B cell (primary cell): ENCODE data around the gene SLC26A1. TPM values are rescaled to one million over a fixed set of nuclear protein-coding genes. Genes with fewer than 3 reads are reported as not detected.

ENCODE experiments used
- ATAC-seq: fragments of 200-7000 bp; cut with Tn5 transposase; one replicate; pipeline ENCODE4 v1.10.0; 2021; ENCODE audit warnings: low read depth, mild to moderate bottlenecking, moderate number of reproducible peaks, moderate library complexity
- CTCF ChIA-PET: fragments of 350-600 bp; sonication (Branson Sonifier 250); formaldehyde crosslinking; loops from one replicate; lab custom pipeline; 2021; ENCODE audit warnings: antibody characterized with exemption, inconsistent platforms; lab: Charles Lee
- POLR2A ChIA-PET: fragments of 350-600 bp; sonication (Branson Sonifier 250); formaldehyde crosslinking; loops from one replicate; lab custom pipeline; 2021; ENCODE audit warnings: antibody characterized with exemption; lab: Charles Lee
- DNase-seq: peaks from one replicate; pipeline ENCODE4 v3.0.0; 2013
- H2AFZ ChIP-seq: 2 replicates; pipeline ENCODE4 v1.6.1; 2012; ENCODE audit warnings: mild to moderate bottlenecking, low read depth, low read length; ENCODE audit not compliant: insufficient read depth, poor library complexity, severe bottlenecking
- H3K27ac ChIP-seq, 2 donors: 1 replicate in 1 of 2; 2 replicates in 1 of 2; pipeline ENCODE4 v1.5.1; 2012 to 2013; ENCODE audit warnings: low read length in 2 of 2, mild to moderate bottlenecking in 2 of 2, moderate library complexity in 1 of 2
- H3K27me3 ChIP-seq, 4 experiments: fragments of 200-600 bp in 1 of 4; sonication (generic) in 1 of 4; replicated peaks in 1 of 4; 1 replicate in 2 of 4; 2 replicates in 2 of 4; pipeline versions ENCODE4 v1.6.1 to v1.7.0; 2013 to 2016; ENCODE audit warnings: low read length in 3 of 4, mild to moderate bottlenecking in 2 of 4, mixed read lengths in 1 of 4, moderate library complexity in 1 of 4; ENCODE audit not compliant: insufficient read depth in 4 of 4, control insufficient read depth in 3 of 4; ENCODE audit errors: control extremely low read depth in 1 of 4
- H3K36me3 ChIP-seq, 2 experiments: replicated peaks in 1 of 2; 1 replicate in 1 of 2; 2 replicates in 1 of 2; pipeline versions ENCODE4 v1.6.1 to v1.7.1; 2013; ENCODE audit warnings: low read length in 1 of 2; ENCODE audit not compliant: insufficient read depth in 2 of 2, control insufficient read depth in 1 of 2; ENCODE audit errors: control extremely low read depth in 1 of 2, extremely low read depth in 1 of 2
- H3K4me1 ChIP-seq, 2 donors: fragments of 200-600 bp in 1 of 2; sonication (generic) in 1 of 2; 1 replicate in 1 of 2; 2 replicates in 1 of 2; pipeline versions ENCODE4 v1.5.1 to v1.6.1; 2013 to 2017; ENCODE audit warnings: low read length in 2 of 2; ENCODE audit not compliant: control insufficient read depth in 2 of 2, insufficient read depth in 2 of 2
- H3K4me2 ChIP-seq: replicated peaks from 2 replicates; pipeline ENCODE3; 2012; ENCODE audit warnings: mild to moderate bottlenecking, low read depth, low read length; ENCODE audit not compliant: poor library complexity, severe bottlenecking
- H3K4me3 ChIP-seq, 5 experiments: fragments of 200-600 bp in 1 of 5; sonication (generic) in 1 of 5; 1 replicate in 3 of 5; 2 replicates in 2 of 5; pipeline versions ENCODE4 v1.5.1 to v1.7.0; 2011 to 2016; ENCODE audit warnings: low read length in 4 of 5, mild to moderate bottlenecking in 4 of 5, low read depth in 2 of 5, control low read depth in 1 of 5, moderate library complexity in 1 of 5; ENCODE audit not compliant: insufficient read depth in 1 of 5; ENCODE audit errors: control extremely low read depth in 1 of 5, extremely low read depth in 1 of 5
- H3K79me2 ChIP-seq: fragments of 200-600 bp; sonication (generic); one replicate; pipeline ENCODE4 v1.6.0; 2016; ENCODE audit warnings: low read length; ENCODE audit not compliant: control insufficient read depth, insufficient read depth
- H3K9ac ChIP-seq: fragments of 200-600 bp; sonication (generic); 2 replicates; pipeline ENCODE4 v1.6.1; 2017; ENCODE audit warnings: mild to moderate bottlenecking, low read length, moderate library complexity
- H3K9me3 ChIP-seq, 3 donors: one replicate each; pipeline versions ENCODE4 v1.6.1 to v1.7.1; 2013; ENCODE audit warnings: low read length in 2 of 3; ENCODE audit not compliant: control insufficient read depth in 2 of 3, insufficient read depth in 1 of 3; ENCODE audit errors: control extremely low read depth in 1 of 3
- H4K20me1 ChIP-seq: 2 replicates; pipeline ENCODE4 v1.6.0; 2012; ENCODE audit warnings: mild to moderate bottlenecking, low read length; ENCODE audit not compliant: insufficient read depth, control insufficient read depth, poor library complexity, severe bottlenecking
- H3K27ac Mint-ChIP-seq: one replicate; pipeline ENCODE4 v1.8.0; 2021; ENCODE audit warnings: mixed read lengths
- H3K27me3 Mint-ChIP-seq: one replicate; pipeline ENCODE4 v1.8.0; 2021; ENCODE audit warnings: mixed read lengths
- H3K4me1 Mint-ChIP-seq: one replicate; pipeline ENCODE4 v1.8.0; 2021; ENCODE audit warnings: mixed read lengths
- H3K4me3 Mint-ChIP-seq: one replicate; pipeline ENCODE4 v1.8.0; 2021; ENCODE audit warnings: mixed read lengths
- H3K9me3 Mint-ChIP-seq: one replicate; pipeline ENCODE4 v1.8.0; 2022; ENCODE audit warnings: mixed read lengths; ENCODE audit not compliant: insufficient read depth
- CTCF ChIP-seq: fragments of 200-600 bp; IDR thresholded peaks from one replicate; pipeline ENCODE4 v1.8.0; 2022; ENCODE audit warnings: antibody characterized with exemption, mild to moderate bottlenecking
- EZH2 ChIP-seq: IDR thresholded peaks from 2 replicates; pipeline ENCODE4 v1.6.1; 2012; ENCODE audit warnings: borderline replicate concordance, low read depth, mild to moderate bottlenecking, moderate library complexity, low read length; ENCODE audit not compliant: insufficient read depth, poor library complexity, severe bottlenecking
- WGBS: methylation state at CpG from one replicate; pipeline ENCODE4 v1.1.5; 2013; ENCODE audit warnings: missing lambda C conversion rate; ENCODE audit not compliant: insufficient coverage; 5-methylcytosine and 5-hydroxymethylcytosine counted together
- intact Hi-C: fragments of 100-400 bp; cut with micrococcal nuclease; formaldehyde crosslinking; loops from one replicate; pipeline ENCODE4 v1.10.0; 2022
- polyA plus RNA-seq: library from polyadenylated mRNA; depleted of rRNA; stranded (reverse); fragments of >200 nt; gene quantifications from 2 replicates; pipeline ENCODE4 v1.2.3, GENCODE V29; 2012
- total RNA-seq, 2 donors: library from RNA; stranded (reverse); fragments of 120-200 nt in 1 of 2; gene quantifications; 1 replicate in 1 of 2; 2 replicates in 1 of 2; pipeline versions ENCODE4 v1.2.3 to v1.2.4, GENCODE V29; 2013 to 2022

Gene SLC26A1
- total and polyA plus RNA-seq, 2 donors (not counting 1 experiment from before 2014, with no cell fraction given) = 0.03 to 1.1 TPM

DNA sequence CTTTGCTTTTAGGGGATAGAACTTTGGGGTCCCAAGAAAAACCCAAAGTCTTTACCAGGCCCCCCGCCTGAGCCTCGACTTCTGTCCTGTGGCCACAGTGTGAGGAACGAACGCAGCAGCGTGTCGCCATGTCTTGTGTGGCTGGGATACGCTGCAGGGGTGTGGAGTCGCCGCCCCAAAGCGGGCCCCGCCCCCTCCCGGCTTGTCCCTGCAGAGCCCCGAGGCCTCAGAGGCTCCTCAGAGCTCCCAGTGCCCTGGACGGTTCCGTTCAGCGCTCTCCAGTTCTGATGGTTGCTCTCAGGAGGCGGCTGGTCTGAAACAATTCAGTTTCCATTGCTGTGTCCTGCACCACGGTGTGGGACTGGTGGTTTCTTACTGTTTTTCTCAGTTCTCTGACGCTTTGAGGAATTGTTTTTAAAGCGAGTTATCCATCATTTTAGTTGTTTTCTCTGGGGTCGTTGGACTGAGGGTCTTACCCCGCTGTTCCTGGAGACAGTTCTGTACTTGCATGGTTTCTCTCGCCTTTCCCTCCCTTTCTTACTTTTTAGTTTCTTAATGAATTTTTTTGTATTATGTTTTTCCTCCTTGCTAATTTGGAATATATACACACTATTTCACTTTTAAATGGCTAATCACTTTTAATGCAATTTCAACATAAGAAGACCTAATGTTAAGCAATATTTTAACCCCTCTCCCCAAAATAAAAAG lies 7.9 kb downstream of the SLC26A1 start:
- H3K4me1 ChIP-seq = peaks cover 25 to 26% of the 10 kb centered on the region in 2 donors
- POLR2A ChIA-PET = interaction anchor here (0.5 kb wide), 1 partner anchor 65 kb away, joined by 5 read pairs; no protein-coding TSS in a partner anchor
- H3K27ac ChIP-seq = no peak overlapping the region
- no peak for TF ChIP-seq CTCF
- TF ChIP-seq EZH2 = no peak
- H3K4me2 ChIP-seq = peak overlapping the region; percentile 72
- H3K9ac ChIP-seq = peak overlapping the region; percentile 44
- H4K20me1 ChIP-seq = peaks cover 14% of the 10 kb centered on the region
- DNase-seq (peak; percentile 58), ATAC-seq (peak; percentile 37)
- peaks cover 23% of the 10 kb centered on the region for H3K4me1 Mint-ChIP-seq
- peak overlapping the region; percentile 91 for H3K4me3 Mint-ChIP-seq
- H2AFZ ChIP-seq = peak overlapping the region; percentile 72
- H3K27me3 Mint-ChIP-seq = no peaks in the 10 kb centered on the region
- H3K9me3 Mint-ChIP-seq = no peaks in the 10 kb centered on the region
- H3K27me3 ChIP-seq = no peaks in the 10 kb centered on the region
- H3K27ac Mint-ChIP-seq = peak overlapping the region; percentile 26
- intact Hi-C loops = loop anchor here (5.0 to 10.0 kb wide), 2 partner anchors 88 to 740 kb away; no protein-coding TSS in a partner anchor
- H3K79me2 ChIP-seq = peaks cover 15% of the 10 kb centered on the region
- WGBS = 14% methylated on average over 17 of the region's 23 CpGs
- H3K4me3 ChIP-seq = peak overlapping the region in 4 of 5 experiments; percentile 26 to 46 (median 42)
- H3K36me3 ChIP-seq = no peaks in the 10 kb centered on the region
- CTCF ChIA-PET = interaction anchor here (0.6 to 6.7 kb wide), 3 partner anchors 9 to 244 kb away, joined by 3 to 90 read pairs (median 3); no protein-coding TSS in a partner anchor
- H3K9me3 ChIP-seq = no peaks in the 10 kb centered on the region
